Ovary (tissue), 9 donors: ENCODE data around the gene ABCG8. TPM values are rescaled to one million over a fixed set of nuclear protein-coding genes. Genes with fewer than 3 reads are reported as not detected.

Source experiments
- DNase-seq, 5 donors: peaks; one replicate each; pipeline ENCODE4 v3.0.0-alpha.2; 2019 to 2020
- H3K27ac ChIP-seq, 2 donors: fragments of 200-600 bp; one replicate each; pipeline versions ENCODE4 v1.5.1 to v1.8.0; 2019 to 2022
- H3K27me3 ChIP-seq: fragments of 200-600 bp; one replicate; pipeline ENCODE4 v1.8.0; 2022
- H3K36me3 ChIP-seq: fragments of 200-600 bp; sonication (generic); one replicate; pipeline ENCODE4 v1.5.1; 2019
- H3K4me1 ChIP-seq: one replicate; pipeline ENCODE4 v1.8.1; 2013; ENCODE audit warnings: mild to moderate bottlenecking, moderate library complexity; ENCODE audit not compliant: insufficient read depth
- H3K4me3 ChIP-seq: fragments of 200-600 bp; sonication (generic); one replicate; pipeline ENCODE4 v1.5.1; 2017
- H3K9me3 ChIP-seq, 2 donors: fragments of 200-600 bp in 1 of 2; sonication (generic) in 1 of 2; one replicate each; pipeline versions ENCODE4 v1.5.1 to v1.8.1; 2013 to 2019; ENCODE audit warnings: mild to moderate bottlenecking in 1 of 2, moderate library complexity in 1 of 2
- EP300 ChIP-seq: sonication (generic); formaldehyde crosslinking; IDR thresholded peaks from one replicate; pipeline ENCODE4 v1.6.1; 2017; ENCODE audit warnings: antibody characterized with exemption
- POLR2A ChIP-seq: fragments of 450-650 bp; IDR thresholded peaks from one replicate; pipeline ENCODE4 v1.6.1; 2017; ENCODE audit warnings: antibody characterized with exemption, mild to moderate bottlenecking, moderate library complexity
- WGBS, 3 donors: extraction: QIAGEN DNeasy Blood & Tissue Kit in 1 of 3; methylation state at CpG; one replicate each; pipeline versions ENCODE4 v1.1.5 to v1.1.7; 2013 to 2017; 5-methylcytosine and 5-hydroxymethylcytosine counted together
- intact Hi-C, 4 donors: fragments of 100-400 bp; cut with DNase I; formaldehyde crosslinking; loops; one replicate each; pipeline versions ENCODE4 v1.11.0 to v1.15.1; 2022 to 2023
- polyA plus RNA-seq, 2 donors: library from polyadenylated mRNA; stranded (reverse); fragments of 200-250 nt in 1 of 2; fragments of 350-450 nt in 1 of 2; fragmentation: Illumina TruSeq in 1 of 2; extraction: RNeasy Lipid Tissue Mini Kit (QIAGEN cat#74804) in 1 of 2; gene quantifications; one replicate each; pipeline ENCODE4 v1.2.3, GENCODE V29; 2013 to 2014
- total RNA-seq, 7 donors: library from RNA; depleted of rRNA in 2 of 7; stranded (reverse); fragments of >200 nt in 2 of 7; fragmentation: NEBNext Ultra II Directional in 3 of 7; extraction: Animal tissue kit (Norgen Biotek cat#: 25700) in 3 of 7; gene quantifications; one replicate each; pipeline versions ENCODE4 v1.1.0 to v1.2.4, GENCODE V29; 2016 to 2023
- TF ChIP-seq, protein P1 (sequence below), 3 donors: fragments of 450-650 bp in 2 of 3; fragments of 200-600 bp in 1 of 3; IDR thresholded peaks; one replicate each; pipeline versions ENCODE4 v1.5.1 to v1.8.0; 2016 to 2022; ENCODE audit warnings: antibody characterized with exemption in 3 of 3, mild to moderate bottlenecking in 1 of 3
- donor health status: DM: no; HTN: no; CAD: no; lungs with moderate emphysema.
- donor health status: DM: no; HTN: no; CAD: no.
- donor health status: Bipolar disorder and iron deficiency.
- donor health status: DM: yes; HTN: yes; CAD: no.
- donor health status: DM: no; HTN: no; CAD: no.
- donor health status: DM: yes; HTN: yes; CAD: no.

Gene ABCG8
- total and polyA plus RNA-seq, 9 donors = 0.02 to 0.08 (median 0.05) TPM; not detected in 6

DNA sequence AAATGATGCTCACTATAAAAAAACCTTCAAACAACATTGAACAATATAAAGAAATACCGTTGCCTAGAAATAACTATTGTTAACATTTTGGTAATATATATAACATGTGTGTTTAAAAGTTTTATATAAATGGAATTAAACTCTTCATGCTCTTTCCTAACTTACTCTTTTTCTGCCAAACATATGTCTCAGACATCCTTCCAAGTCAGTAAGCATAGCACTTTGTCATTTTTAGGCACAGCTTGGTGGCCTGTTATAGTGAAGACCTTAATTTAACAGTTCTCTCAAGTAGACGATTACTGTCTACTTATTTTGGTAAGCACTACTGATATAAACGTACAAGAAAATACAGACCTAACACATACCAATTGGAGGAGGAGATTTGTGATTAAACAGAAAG, 24.1 kb upstream of the ABCG8 start:
- no peaks in the 10 kb centered on the region for H3K4me1 ChIP-seq
- H3K36me3 ChIP-seq = no peaks in the 10 kb centered on the region
- H3K9me3 ChIP-seq = no peaks in the 10 kb centered on the region
- H3K27me3 ChIP-seq = no peaks in the 10 kb centered on the region
- no peak for TF ChIP-seq EP300
- TF ChIP-seq POLR2A = no peak
- TF ChIP-seq, protein P1, sequence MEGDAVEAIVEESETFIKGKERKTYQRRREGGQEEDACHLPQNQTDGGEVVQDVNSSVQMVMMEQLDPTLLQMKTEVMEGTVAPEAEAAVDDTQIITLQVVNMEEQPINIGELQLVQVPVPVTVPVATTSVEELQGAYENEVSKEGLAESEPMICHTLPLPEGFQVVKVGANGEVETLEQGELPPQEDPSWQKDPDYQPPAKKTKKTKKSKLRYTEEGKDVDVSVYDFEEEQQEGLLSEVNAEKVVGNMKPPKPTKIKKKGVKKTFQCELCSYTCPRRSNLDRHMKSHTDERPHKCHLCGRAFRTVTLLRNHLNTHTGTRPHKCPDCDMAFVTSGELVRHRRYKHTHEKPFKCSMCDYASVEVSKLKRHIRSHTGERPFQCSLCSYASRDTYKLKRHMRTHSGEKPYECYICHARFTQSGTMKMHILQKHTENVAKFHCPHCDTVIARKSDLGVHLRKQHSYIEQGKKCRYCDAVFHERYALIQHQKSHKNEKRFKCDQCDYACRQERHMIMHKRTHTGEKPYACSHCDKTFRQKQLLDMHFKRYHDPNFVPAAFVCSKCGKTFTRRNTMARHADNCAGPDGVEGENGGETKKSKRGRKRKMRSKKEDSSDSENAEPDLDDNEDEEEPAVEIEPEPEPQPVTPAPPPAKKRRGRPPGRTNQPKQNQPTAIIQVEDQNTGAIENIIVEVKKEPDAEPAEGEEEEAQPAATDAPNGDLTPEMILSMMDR (IDR thresholded peaks at IDR 0.05) = no peak
- no peak for DNase-seq
- intact Hi-C loops = no loop called here
- no peak overlapping the region for H3K4me3 ChIP-seq
- H3K27ac ChIP-seq = no peak overlapping the region
- 88 to 91% (median 90%) methylated on average over 3 of the region's 3 CpGs for WGBS, 3 donors

GRCh38 chr2:43818761-43819160, 20.0 kb upstream of the ABCG8 start:
- no peaks in the 10 kb centered on the region for H3K4me1 ChIP-seq
- no peak overlapping the region for H3K27ac ChIP-seq
- TF ChIP-seq EP300 (no peak), POLR2A (no peak)
- TF ChIP-seq, protein P1 (IDR thresholded peaks at IDR 0.05) = no peak
- H3K36me3 ChIP-seq = no peaks in the 10 kb centered on the region
- no peak overlapping the region for H3K4me3 ChIP-seq
- H3K27me3 ChIP-seq = no peaks in the 10 kb centered on the region
- intact Hi-C loops = no loop called here
- no peaks in the 10 kb centered on the region for H3K9me3 ChIP-seq
- WGBS, 3 donors = 57 to 68% (median 66%) methylated on average over 5 of the region's 5 CpGs
- no peak for DNase-seq

GRCh38 chr2:43819491-43820163, 19.1 kb upstream of the ABCG8 start:
- DNase-seq = no peak
- H3K27ac ChIP-seq = no peak overlapping the region
- H3K9me3 ChIP-seq = no peaks in the 10 kb centered on the region
- no peaks in the 10 kb centered on the region for H3K27me3 ChIP-seq
- intact Hi-C loops = no loop called here
- no peaks in the 10 kb centered on the region for H3K36me3 ChIP-seq
- H3K4me1 ChIP-seq = no peaks in the 10 kb centered on the region
- TF ChIP-seq POLR2A = no peak
- TF ChIP-seq, protein P1 (IDR thresholded peaks at IDR 0.05) = no peak
- no peak for TF ChIP-seq EP300
- no peak overlapping the region for H3K4me3 ChIP-seq
- WGBS, 3 donors = 17 to 21% (median 18%) methylated on average over 7 of the region's 7 CpGs

DNA sequence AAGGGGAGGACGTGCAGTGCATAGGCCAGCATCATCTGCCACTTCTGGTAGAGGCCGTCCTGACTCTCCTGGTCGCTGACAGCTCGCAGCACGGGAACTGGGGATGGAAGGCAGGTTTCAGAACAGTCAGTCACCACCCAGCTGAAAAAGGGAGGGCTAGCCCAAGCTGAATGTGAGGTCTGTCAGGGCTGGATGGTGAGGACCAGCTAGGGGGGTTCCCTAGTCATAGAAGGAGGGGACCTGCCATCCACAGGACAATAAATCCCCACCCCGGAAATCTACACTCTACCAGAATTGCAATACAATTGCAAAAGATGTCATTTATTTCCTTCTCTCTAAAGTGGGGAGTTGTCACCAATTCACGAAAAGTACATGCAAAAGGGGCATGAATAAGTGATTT, 15.9 kb upstream of the ABCG8 start:
- Histone ChIP-seq H3K27me3 (no peaks in the 10 kb centered on the region), H3K36me3 (no peaks in the 10 kb centered on the region), H3K9me3 (no peaks in the 10 kb centered on the region), H3K4me3 (no peak overlapping the region), H3K4me1 (no peaks in the 10 kb centered on the region), H3K27ac (no peak overlapping the region)
- TF ChIP-seq POLR2A = no peak
- TF ChIP-seq, protein P1 (IDR thresholded peaks at IDR 0.05) = no peak
- no peak for TF ChIP-seq EP300
- no peak for DNase-seq
- intact Hi-C loops = no loop called here
- WGBS, 3 donors = 84 to 87% (median 86%) methylated on average over 7 of the region's 7 CpGs
